GM15510 (cell line): ENCODE data around the gene LTB.

Experiments
- POLR2A ChIP-seq: IDR thresholded peaks from 3 replicates; pipeline ENCODE4 v1.6.1; 2011; ENCODE audit warnings: borderline replicate concordance; ENCODE audit not compliant: insufficient read length; ENCODE audit errors: extremely low read depth

LTB gene

GRCh38 chr6:31573239-31574105 lies 8.8 kb downstream of the LTB start:
- TF ChIP-seq POLR2A = no peak

- TF ChIP-seq POLR2A = peak; percentile 86
These were observed 9.9 kb downstream of the LTB start, which contains the start of gene LTA for GRCh38 chr6:31572041-31572911. TSS of gene LTA (plus strand) at chr6:31572289. CDS start at chr6:31572743, 454 bp downstream.

- TF ChIP-seq POLR2A = no peak
These were observed 12.2 kb downstream of the LTB start for GRCh38 chr6:31569861-31570536.

GRCh38 chr6:31568537-31568961 lies 13.7 kb downstream of the LTB start:
- TF ChIP-seq POLR2A = no peak

- peak; percentile 30 for TF ChIP-seq POLR2A
These were observed 14.5 kb downstream of the LTB start for GRCh38 chr6:31567531-31568370.

GRCh38 chr6:31560697-31561058 lies 21.5 kb downstream of the LTB start:
- TF ChIP-seq POLR2A = no peak

- TF ChIP-seq POLR2A = no peak
These were observed 22.1 kb downstream of the LTB start for GRCh38 chr6:31559958-31560696.

GRCh38 chr6:31559606-31559957 lies 22.6 kb downstream of the LTB start:
- no peak for TF ChIP-seq POLR2A

GRCh38 chr6:31558631-31559500 lies 23.4 kb downstream of the LTB start:
- TF ChIP-seq POLR2A = no peak

- no peak for TF ChIP-seq POLR2A
These were observed 24.0 kb downstream of the LTB start for GRCh38 chr6:31558318-31558625.

- TF ChIP-seq POLR2A = no peak
These were observed 24.5 kb downstream of the LTB start for GRCh38 chr6:31557443-31558317.

- no peak for TF ChIP-seq POLR2A
These were observed 25.9 kb downstream of the LTB start for GRCh38 chr6:31556307-31556706.

- no peak for TF ChIP-seq POLR2A
These were observed 33.7 kb downstream of the LTB start for GRCh38 chr6:31548544-31548873.
